H1 (cell line): ENCODE measurements around the gene SPDEF. TPM values are rescaled to one million over a fixed set of nuclear protein-coding genes. Genes with fewer than 3 reads are reported as not detected.

Source experiments
- CTCF ChIA-PET: fragments of 300-600 bp; sonication (Branson Sonifier 250); formaldehyde crosslinking; loops from one replicate; lab custom pipeline; 2021; ENCODE audit not compliant: partially characterized antibody; lab: Charles Lee
- POLR2A ChIA-PET: fragments of 300-600 bp; sonication (Branson Sonifier 250); formaldehyde crosslinking; loops from one replicate; lab custom pipeline; 2021; ENCODE audit warnings: inconsistent platforms; ENCODE audit not compliant: partially characterized antibody; lab: Charles Lee
- DNase-seq, 2 experiments: peaks; one replicate each; pipeline versions ENCODE4 v3.0.0 to v3.0.0-alpha.2; 2010 to 2022; ENCODE audit warnings: low spot score in 2 of 2, low read depth in 1 of 2, mixed read lengths in 1 of 2
- FAIRE-seq: peaks from 2 replicates; lab custom pipeline; 2011; peaks lifted over from hg19 to GRCh38; lab: Jason Lieb, UNC
- H2AFZ ChIP-seq: 2 replicates; pipeline ENCODE4 v1.8.1; 2012; ENCODE audit warnings: low read length, inconsistent platforms
- H2AK5ac ChIP-seq: 2 replicates; pipeline ENCODE4 v1.6.1; 2013; ENCODE audit warnings: low read depth, low read length
- H2BK120ac ChIP-seq: replicated peaks from 2 replicates; pipeline ENCODE3; 2013; ENCODE audit warnings: low read depth, low read length, inconsistent platforms
- H2BK12ac ChIP-seq: 2 replicates; pipeline ENCODE4 v1.6.1; 2013; ENCODE audit warnings: low read depth, low read length
- H2BK15ac ChIP-seq: 2 replicates; pipeline ENCODE4 v1.6.1; 2013; ENCODE audit warnings: low read length
- H2BK20ac ChIP-seq: 2 replicates; pipeline ENCODE4 v1.6.1; 2013; ENCODE audit warnings: low read length
- H2BK5ac ChIP-seq: 2 replicates; pipeline ENCODE4 v1.6.1; 2013; ENCODE audit warnings: low read depth, low read length
- H3K14ac ChIP-seq: 2 replicates; pipeline ENCODE4 v1.6.1; 2013; ENCODE audit warnings: inconsistent platforms; ENCODE audit not compliant: insufficient read length
- H3K18ac ChIP-seq: 2 replicates; pipeline ENCODE4 v1.6.1; 2013; ENCODE audit warnings: low read length; ENCODE audit errors: extremely low read depth
- H3K23ac ChIP-seq: 2 replicates; pipeline ENCODE4 v1.6.1; 2013; ENCODE audit warnings: inconsistent platforms; ENCODE audit not compliant: insufficient read length
- H3K23me2 ChIP-seq: 2 replicates; pipeline ENCODE4 v1.6.1; 2013; ENCODE audit warnings: low read depth, low read length
- H3K27ac ChIP-seq: 2 replicates; pipeline ENCODE4 v1.6.1; 2011; ENCODE audit warnings: low read depth, low read length, inconsistent platforms
- H3K27me3 ChIP-seq, 4 experiments: replicated peaks in 1 of 4; 1 replicate in 1 of 4; 2 replicates in 3 of 4; pipeline versions ENCODE4 v1.6.1 to v1.8.1; 2011 to 2013; ENCODE audit warnings: low read length in 3 of 4, mild to moderate bottlenecking in 3 of 4, inconsistent platforms in 2 of 4, mixed read lengths in 2 of 4, moderate library complexity in 1 of 4; ENCODE audit not compliant: control insufficient read depth in 3 of 4, insufficient read depth in 3 of 4; ENCODE audit errors: extremely low read depth in 1 of 4
- H3K36me3 ChIP-seq, 4 experiments: 2 replicates each; pipeline versions ENCODE4 v1.6.1 to v1.8.1; 2011 to 2013; ENCODE audit warnings: mild to moderate bottlenecking in 4 of 4, low read length in 3 of 4, moderate library complexity in 2 of 4, control low read depth in 1 of 4, inconsistent platforms in 1 of 4; ENCODE audit not compliant: insufficient read depth in 4 of 4, control insufficient read depth in 2 of 4
- H3K4ac ChIP-seq: replicated peaks from 2 replicates; pipeline ENCODE3; 2013; ENCODE audit warnings: low read length, low read depth, mixed read lengths, inconsistent platforms; ENCODE audit not compliant: insufficient read length
- H3K4me1 ChIP-seq, 4 experiments: replicated peaks in 1 of 4; 1 replicate in 1 of 4; 2 replicates in 3 of 4; pipeline versions ENCODE4 v1.6.1 to v1.8.1; 2011 to 2013; ENCODE audit warnings: low read length in 3 of 4, inconsistent platforms in 2 of 4, mixed read lengths in 1 of 4; ENCODE audit not compliant: insufficient read depth in 4 of 4, control insufficient read depth in 3 of 4
- H3K4me2 ChIP-seq, 2 experiments: 2 replicates each; pipeline versions ENCODE4 v1.6.1 to v1.8.1; 2011 to 2013; ENCODE audit warnings: low read depth in 2 of 2, low read length in 2 of 2, control low read depth in 1 of 2, inconsistent platforms in 1 of 2, mild to moderate bottlenecking in 1 of 2; ENCODE audit not compliant: insufficient read depth in 1 of 2
- H3K4me3 ChIP-seq, 4 experiments: fragments of 200-600, 300-600 bp in 1 of 4; sonication (generic), shearing (Covaris generic), sonication (Bioruptor Twin) in 1 of 4; 2 replicates each; pipeline versions ENCODE4 v1.5.1 to v1.8.1; 2011 to 2016; ENCODE audit warnings: low read length in 4 of 4, low read depth in 3 of 4, control low read depth in 2 of 4, inconsistent platforms in 2 of 4, mild to moderate bottlenecking in 2 of 4, mixed read lengths in 1 of 4, moderate library complexity in 1 of 4; ENCODE audit not compliant: insufficient read depth in 2 of 4; ENCODE audit errors: extremely low read depth in 1 of 4
- H3K56ac ChIP-seq: replicated peaks from 2 replicates; pipeline ENCODE3; 2013; ENCODE audit warnings: low read depth, mild to moderate bottlenecking, mixed read lengths, low read length, inconsistent platforms; ENCODE audit not compliant: insufficient read length
- H3K79me1 ChIP-seq: 2 replicates; pipeline ENCODE4 v1.6.1; 2013; ENCODE audit warnings: low read depth, low read length, control low read depth
- H3K79me2 ChIP-seq, 2 experiments: 2 replicates each; pipeline versions ENCODE4 v1.6.1 to v1.8.1; 2012 to 2013; ENCODE audit warnings: low read length in 2 of 2, mild to moderate bottlenecking in 2 of 2, inconsistent platforms in 1 of 2; ENCODE audit not compliant: insufficient read depth in 2 of 2, control insufficient read depth in 1 of 2
- H3K9ac ChIP-seq, 4 experiments: replicated peaks in 1 of 4; 1 replicate in 1 of 4; 2 replicates in 3 of 4; pipeline versions ENCODE4 v1.6.1 to v1.8.1; 2011 to 2013; ENCODE audit warnings: low read depth in 3 of 4, low read length in 3 of 4, control low read depth in 2 of 4, mild to moderate bottlenecking in 2 of 4, moderate library complexity in 2 of 4, inconsistent platforms in 1 of 4; ENCODE audit errors: extremely low read depth in 1 of 4
- H3K9me3 ChIP-seq, 2 experiments: 2 replicates each; pipeline versions ENCODE4 v1.6.1 to v1.8.1; 2012 to 2013; ENCODE audit warnings: mild to moderate bottlenecking in 2 of 2, moderate library complexity in 2 of 2, control low read depth in 1 of 2, inconsistent platforms in 1 of 2, low read depth in 1 of 2, low read length in 1 of 2, mixed read lengths in 1 of 2; ENCODE audit not compliant: insufficient read depth in 2 of 2
- H4K20me1 ChIP-seq, 2 experiments: replicated peaks in 1 of 2; 2 replicates each; pipeline versions ENCODE3 to v1.8.1; 2011 to 2013; ENCODE audit warnings: inconsistent platforms in 2 of 2, low read length in 2 of 2, mild to moderate bottlenecking in 1 of 2; ENCODE audit not compliant: insufficient read depth in 2 of 2, control insufficient read depth in 1 of 2
- H4K5ac ChIP-seq: 2 replicates; pipeline ENCODE4 v1.6.1; 2013; ENCODE audit warnings: low read length, low read depth, mixed read lengths, inconsistent platforms; ENCODE audit not compliant: insufficient read length
- H4K8ac ChIP-seq: 2 replicates; pipeline ENCODE4 v1.8.0; 2013; ENCODE audit warnings: mild to moderate bottlenecking, moderate library complexity, low read length, inconsistent platforms; ENCODE audit not compliant: insufficient read depth; ENCODE audit errors: extremely low read depth
- H4K91ac ChIP-seq: replicated peaks from 2 replicates; pipeline ENCODE3; 2013; ENCODE audit warnings: low read length, mixed read lengths, inconsistent platforms; ENCODE audit not compliant: insufficient read length
- EP300 ChIP-seq, 2 experiments: IDR thresholded peaks; 1 replicate in 1 of 2; 2 replicates in 1 of 2; pipeline ENCODE4 v1.6.1; 2011 to 2012; ENCODE audit warnings: low read depth in 2 of 2, low read length in 2 of 2, mild to moderate bottlenecking in 2 of 2, borderline replicate concordance in 1 of 2, inconsistent platforms in 1 of 2, moderate library complexity in 1 of 2
- KDM4A ChIP-seq: IDR thresholded peaks from one replicate; pipeline ENCODE4 v1.7.1; 2012; ENCODE audit warnings: low read depth, mild to moderate bottlenecking, moderate library complexity, low read length, inconsistent platforms; ENCODE audit not compliant: severe bottlenecking
- NRF1 ChIP-seq: IDR thresholded peaks from 2 replicates; pipeline ENCODE4 v1.6.1; 2011; ENCODE audit warnings: mild to moderate bottlenecking, low read depth, low read length, improper control_type of control experiment
- SP4 ChIP-seq: IDR thresholded peaks from 2 replicates; pipeline ENCODE4 v1.6.1; 2012; ENCODE audit warnings: low read length, inconsistent platforms
- WGBS, 2 experiments: shearing (Covaris generic) in 1 of 2; methylation state at CpG; one replicate each; pipeline versions ENCODE4 v1.1.6 to v1.1.7; 2013 to 2015; ENCODE audit warnings: low lambda C conversion rate in 2 of 2, mixed read lengths in 2 of 2, inconsistent platforms in 1 of 2, low coverage in 1 of 2, missing lambda C conversion rate in 1 of 2; ENCODE audit not compliant: insufficient replicate concordance in 2 of 2, insufficient coverage in 1 of 2, insufficient read length in 1 of 2; ENCODE audit errors: extremely low coverage in 1 of 2, missing lambda C conversion rate in 1 of 2; 5-methylcytosine and 5-hydroxymethylcytosine counted together
- polyA plus RNA-seq, 7 experiments: library from polyadenylated mRNA; depleted of rRNA in 3 of 7; stranded (reverse) in 5 of 7; unstranded in 2 of 7; fragments of >200 nt in 5 of 7; fragments of 200-250 nt in 2 of 7; gene quantifications; 1 replicate in 5 of 7; 2 replicates in 1 of 7; 4 replicates in 1 of 7; pipeline versions ENCODE4 v1.2.1 to v1.2.3, GENCODE V29; 2011 to 2013; ENCODE audit warnings: missing spikeins in 2 of 7, mixed read lengths in 2 of 7
- total RNA-seq: library from RNA; stranded (reverse); fragmentation: NEBNext Ultra II Directional; extraction: Animal tissue kit (Norgen Biotek cat#: 25700); gene quantifications from 2 replicates; pipeline ENCODE4 v1.2.1, GENCODE V29; 2021

SPDEF gene
- total and polyA plus RNA-seq, 2 of the 8 experiments (the other 6 are each of a cell fraction or from before 2014, with no cell fraction given): 0.15 to 0.30 TPM

- Histone ChIP-seq H3K23me2 (no peaks in the 10 kb centered on the region), H2BK12ac (no peak overlapping the region), H3K4me3 (no peak overlapping the region), H3K4me2 (no peak overlapping the region), H4K20me1 (no peaks in the 10 kb centered on the region), H3K27ac (no peak overlapping the region), H2BK5ac (no peak overlapping the region), H2BK20ac (no peak overlapping the region), H3K36me3 (no peaks in the 10 kb centered on the region), H4K91ac (no peak overlapping the region), H3K14ac (no peak overlapping the region), H4K5ac (no peak overlapping the region), H2BK15ac (no peak overlapping the region), H4K8ac (no peak overlapping the region), H3K4ac (no peak overlapping the region), H3K56ac (no peak overlapping the region), H3K79me1 (no peaks in the 10 kb centered on the region), H3K27me3 (no peaks in the 10 kb centered on the region), H3K4me1 (peaks cover 0 to 20% (median 11%) of the 10 kb centered on the region in 4 experiments; a peak in 6 of 7 replicates), H3K9ac (0 out of 7 replicates have a peak overlapping the region, but pooled peaks of 1 of the 4 experiments have one; percentile 7), H3K18ac (no peak overlapping the region), H2AFZ (no peak overlapping the region), H3K79me2 (no peaks in the 10 kb centered on the region), H3K9me3 (no peaks in the 10 kb centered on the region), H2AK5ac (no peak overlapping the region), H3K23ac (no peak overlapping the region), H2BK120ac (no peak overlapping the region)
- ChIA-PET POLR2A (interaction anchor here (1.0 to 1.2 kb wide), 3 partner anchors 11 to 34 kb away, joined by 3 to 4 read pairs (median 3); no protein-coding TSS in a partner anchor), CTCF (interaction anchor here (0.7 to 3.8 kb wide), 9 partner anchors 8 to 104 kb away, joined by 3 to 20 read pairs (median 4); partner anchors contain the start of gene SPDEF)
- WGBS, 2 experiments: 89% methylated on average over 5 of the region's 5 CpGs; no CpG with 5 or more reads in 1 of the 2 experiments
- no peak for FAIRE-seq
- DNase-seq: no peak
- TF ChIP-seq KDM4A (no peak), EP300 (IDR thresholded peaks at IDR 0.05; ENCODE audit: borderline replicate concordance in 1 of 2, low read depth in 2 of 2, low read length in 2 of 2) (no peak), SP4 (no peak), NRF1 (no peak)
These were observed 8.1 kb upstream of the SPDEF start for GRCh38 chr6:34564181-34564580.
